Smooth muscle cell of bladder (primary cell): ENCODE data around the gene PCDHA7. TPM values are rescaled to one million over a fixed set of nuclear protein-coding genes. Genes with fewer than 3 reads are reported as not detected.

Experiments
- total RNA-seq: library from RNA; depleted of rRNA; stranded (reverse); fragments of >200 nt; gene quantifications from 2 replicates; pipeline ENCODE4 v1.2.3, GENCODE V29; 2014

Gene PCDHA7, protein sequence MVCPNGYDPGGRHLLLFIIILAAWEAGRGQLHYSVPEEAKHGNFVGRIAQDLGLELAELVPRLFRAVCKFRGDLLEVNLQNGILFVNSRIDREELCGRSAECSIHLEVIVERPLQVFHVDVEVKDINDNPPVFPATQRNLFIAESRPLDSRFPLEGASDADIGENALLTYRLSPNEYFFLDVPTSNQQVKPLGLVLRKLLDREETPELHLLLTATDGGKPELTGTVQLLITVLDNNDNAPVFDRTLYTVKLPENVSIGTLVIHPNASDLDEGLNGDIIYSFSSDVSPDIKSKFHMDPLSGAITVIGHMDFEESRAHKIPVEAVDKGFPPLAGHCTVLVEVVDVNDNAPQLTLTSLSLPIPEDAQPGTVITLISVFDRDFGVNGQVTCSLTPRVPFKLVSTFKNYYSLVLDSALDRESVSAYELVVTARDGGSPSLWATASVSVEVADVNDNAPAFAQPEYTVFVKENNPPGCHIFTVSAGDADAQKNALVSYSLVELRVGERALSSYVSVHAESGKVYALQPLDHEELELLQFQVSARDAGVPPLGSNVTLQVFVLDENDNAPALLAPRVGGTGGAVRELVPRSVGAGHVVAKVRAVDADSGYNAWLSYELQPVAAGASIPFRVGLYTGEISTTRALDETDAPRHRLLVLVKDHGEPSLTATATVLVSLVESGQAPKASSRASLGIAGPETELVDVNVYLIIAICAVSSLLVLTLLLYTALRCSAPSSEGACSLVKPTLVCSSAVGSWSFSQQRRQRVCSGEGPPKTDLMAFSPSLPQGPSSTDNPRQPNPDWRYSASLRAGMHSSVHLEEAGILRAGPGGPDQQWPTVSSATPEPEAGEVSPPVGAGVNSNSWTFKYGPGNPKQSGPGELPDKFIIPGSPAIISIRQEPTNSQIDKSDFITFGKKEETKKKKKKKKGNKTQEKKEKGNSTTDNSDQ
- total RNA-seq, result 0.57 and 0.83 TPM in 2 replicates

DNA sequence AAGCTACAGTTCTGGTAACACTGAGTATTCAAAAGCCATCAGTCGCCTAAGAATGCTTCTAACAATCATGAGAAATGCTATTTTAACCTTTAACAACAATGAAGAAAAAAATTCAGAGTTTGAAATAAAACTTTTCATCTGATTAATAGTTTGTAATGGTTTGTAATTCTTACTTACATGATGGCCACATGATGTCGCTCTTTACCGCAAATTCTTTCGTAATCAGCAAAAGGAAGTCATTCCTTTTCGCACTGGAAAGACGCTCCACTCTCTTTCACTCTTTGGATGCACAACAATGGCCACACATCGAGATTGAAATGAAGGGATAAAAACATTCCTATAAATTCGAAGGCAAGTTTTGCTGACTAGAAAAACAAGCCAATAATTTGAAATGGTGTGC lies at the start of gene PCDHA7:
TSS of gene PCDHA7 (plus strand) at position 277 of the 400 bp plus-strand sequence. CDS start at position 392, 115 bp downstream.

DNA sequence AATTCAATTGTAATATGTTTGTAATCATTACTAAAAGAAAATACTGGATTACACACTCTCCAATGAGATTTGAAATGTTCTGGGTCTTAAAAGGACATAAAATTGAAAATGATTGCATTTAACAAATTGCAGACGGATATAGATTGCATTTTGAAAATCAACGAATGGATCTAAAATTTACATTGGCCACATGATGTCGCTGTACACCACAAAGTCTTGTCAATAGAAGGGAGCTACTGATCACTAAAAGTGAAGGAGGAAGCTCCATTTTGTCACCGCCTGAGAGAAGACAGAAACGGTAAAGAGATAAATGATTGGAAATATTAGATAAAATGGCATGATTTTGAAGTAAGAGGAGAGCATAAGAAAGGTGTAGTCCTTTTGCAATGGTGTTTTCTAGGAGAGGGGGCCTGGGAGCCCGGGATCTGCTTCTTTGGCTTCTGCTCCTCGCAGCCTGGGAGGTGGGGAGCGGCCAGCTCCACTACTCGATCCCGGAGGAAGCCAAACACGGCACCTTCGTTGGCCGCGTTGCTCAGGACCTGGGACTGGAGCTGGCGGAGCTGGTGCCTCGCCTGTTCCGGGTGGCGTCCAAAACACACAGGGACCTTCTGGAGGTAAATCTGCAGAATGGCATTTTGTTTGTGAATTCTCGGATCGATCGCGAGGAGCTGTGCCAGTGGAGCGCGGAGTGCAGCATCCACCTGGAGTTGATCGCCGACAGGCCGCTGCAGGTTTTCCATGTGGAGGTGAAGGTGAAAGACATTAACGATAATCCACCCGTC lies 48.0 kb upstream of the PCDHA7 start, which contains the start of gene PCDHA1:
TSS of gene PCDHA1 (plus strand) at position 236 of the 782 bp plus-strand sequence.

DNA sequence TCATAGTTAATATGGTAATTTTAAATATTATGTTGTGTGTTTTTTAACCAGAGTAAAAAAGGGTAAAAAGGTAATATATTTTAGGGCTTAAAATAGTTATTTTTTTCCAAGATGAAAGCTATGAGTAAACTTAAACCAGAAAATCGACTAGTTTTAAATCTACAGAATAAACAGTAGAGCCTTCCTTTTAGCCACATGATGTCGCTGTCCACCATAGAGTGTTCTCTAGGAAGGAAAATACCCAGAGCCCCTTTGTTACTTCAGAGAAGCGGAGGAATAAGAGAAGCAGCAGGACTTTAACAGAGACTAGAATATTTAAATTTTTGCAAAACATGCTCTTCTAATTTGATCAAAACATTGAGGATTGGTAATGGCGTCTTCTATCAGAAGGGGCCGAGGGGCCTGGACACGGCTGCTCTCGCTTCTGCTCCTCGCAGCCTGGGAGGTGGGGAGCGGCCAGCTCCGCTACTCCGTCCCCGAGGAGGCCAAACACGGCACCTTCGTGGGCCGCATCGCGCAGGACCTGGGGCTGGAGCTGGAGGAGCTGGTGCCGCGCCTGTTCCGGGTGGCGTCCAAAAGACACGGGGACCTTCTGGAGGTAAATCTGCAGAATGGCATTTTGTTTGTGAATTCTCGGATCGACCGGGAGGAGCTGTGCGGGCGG lies 39.3 kb upstream of the PCDHA7 start, which contains the start of gene PCDHA2:
TSS of gene PCDHA2 (plus strand) at position 258 of the 664 bp plus-strand sequence.

DNA sequence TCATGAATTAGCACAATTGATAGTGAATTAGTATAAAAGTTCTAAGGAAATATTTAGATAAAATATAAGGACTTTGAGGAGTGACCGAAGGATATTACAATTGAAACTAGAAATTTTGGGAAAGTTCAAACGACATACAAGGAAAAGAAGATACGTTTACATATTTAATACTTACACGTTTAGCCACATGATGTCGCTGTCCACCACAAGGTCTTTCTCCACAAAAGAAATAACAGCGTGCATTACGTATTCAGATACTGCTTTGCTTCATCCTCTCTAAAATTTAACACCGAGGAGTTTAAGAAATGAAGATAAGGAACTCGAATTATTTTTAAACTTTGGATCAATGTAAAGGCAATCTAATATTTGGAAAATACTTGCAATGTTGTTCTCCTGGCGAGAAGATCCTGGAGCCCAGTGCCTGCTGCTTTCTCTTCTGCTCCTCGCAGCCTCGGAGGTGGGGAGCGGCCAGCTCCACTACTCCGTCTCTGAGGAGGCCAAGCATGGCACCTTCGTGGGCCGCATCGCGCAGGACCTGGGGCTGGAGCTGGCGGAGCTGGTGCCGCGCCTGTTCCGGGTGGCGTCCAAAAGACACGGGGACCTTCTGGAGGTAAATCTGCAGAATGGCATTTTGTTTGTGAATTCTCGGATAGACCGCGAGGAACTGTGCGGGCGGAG lies 33.1 kb upstream of the PCDHA7 start, which contains the start of gene PCDHA3:
TSS of gene PCDHA3 (plus strand) at position 242 of the 678 bp plus-strand sequence.

DNA sequence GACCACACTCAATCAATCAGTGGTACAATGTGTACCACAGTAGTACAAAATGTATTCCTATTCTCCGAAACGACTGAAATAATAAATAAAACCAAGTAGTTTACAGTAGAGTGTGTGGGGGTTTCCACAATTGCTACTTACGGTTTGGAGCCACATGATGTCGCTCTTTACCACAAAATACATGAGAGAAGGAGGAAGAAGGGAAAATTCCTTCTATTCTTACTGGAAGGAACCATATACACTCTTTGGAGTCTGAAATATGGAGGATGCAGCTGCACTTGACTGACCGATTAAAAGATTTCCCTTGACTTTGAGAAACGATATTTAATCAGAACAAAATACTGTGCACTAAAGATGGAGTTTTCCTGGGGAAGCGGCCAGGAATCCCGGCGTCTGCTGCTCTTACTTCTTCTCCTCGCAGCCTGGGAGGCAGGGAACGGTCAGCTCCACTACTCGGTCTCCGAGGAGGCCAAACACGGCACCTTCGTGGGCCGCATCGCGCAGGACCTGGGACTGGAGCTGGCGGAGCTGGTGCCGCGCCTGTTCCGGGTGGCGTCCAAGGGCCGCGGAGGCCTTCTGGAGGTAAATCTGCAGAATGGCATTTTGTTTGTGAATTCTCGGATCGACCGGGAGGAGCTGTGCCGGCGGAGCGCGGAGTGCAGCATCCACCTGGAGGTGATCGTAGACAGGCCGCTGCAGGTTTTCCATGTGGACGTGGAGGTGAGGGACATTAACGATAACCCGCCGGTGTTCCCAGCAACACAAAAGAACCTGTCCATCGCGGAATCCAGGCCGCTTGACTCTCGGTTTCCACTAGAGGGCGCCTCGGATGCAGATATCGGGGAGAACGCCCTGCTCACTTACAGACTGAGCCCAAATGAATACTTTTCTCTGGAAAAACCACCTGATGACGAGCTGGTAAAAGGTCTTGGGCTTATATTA lies 27.0 kb upstream of the PCDHA7 start, which contains the start of gene PCDHA4:
TSS of gene PCDHA4 (plus strand) at position 235 of the 942 bp plus-strand sequence.

DNA sequence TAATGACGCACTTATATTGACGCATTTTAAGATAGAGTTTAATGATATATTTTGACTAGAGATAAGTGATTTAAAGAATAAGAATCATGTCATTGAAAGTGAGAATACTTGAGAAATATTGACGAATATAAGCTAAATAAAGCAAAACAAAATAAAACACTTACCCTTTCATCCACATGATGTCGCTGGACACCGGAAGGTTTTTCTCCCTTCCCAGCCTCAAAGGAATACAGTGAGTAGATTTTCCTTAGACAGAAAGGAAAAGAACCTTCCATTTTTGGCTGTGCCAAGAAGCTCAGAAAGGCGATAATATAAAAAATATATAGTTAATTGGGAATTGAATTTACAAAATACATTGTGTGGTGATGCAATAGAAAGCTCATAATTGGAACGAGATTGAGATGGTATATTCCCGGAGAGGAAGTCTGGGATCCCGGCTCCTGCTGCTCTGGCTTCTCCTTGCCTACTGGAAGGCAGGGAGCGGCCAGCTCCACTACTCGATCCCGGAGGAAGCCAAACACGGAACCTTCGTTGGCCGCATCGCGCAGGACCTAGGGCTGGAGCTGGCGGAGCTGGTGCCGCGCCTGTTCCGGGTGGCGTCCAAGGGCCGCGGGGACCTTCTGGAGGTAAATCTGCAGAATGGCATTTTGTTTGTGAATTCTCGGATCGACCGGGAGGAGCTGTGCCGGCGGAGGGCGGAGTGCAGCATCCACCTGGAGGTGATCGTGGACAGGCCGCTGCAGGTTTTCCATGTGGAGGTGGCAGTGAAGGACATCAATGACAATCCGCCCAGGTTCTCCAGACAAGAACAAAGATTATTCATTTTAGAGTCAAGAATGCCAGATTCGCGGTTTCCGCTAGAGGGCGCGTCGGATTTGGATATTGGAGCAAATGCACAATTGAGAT lies 12.4 kb upstream of the PCDHA7 start, which contains the start of gene PCDHA5:
TSS of gene PCDHA5 (plus strand) at position 239 of the 906 bp plus-strand sequence.

DNA sequence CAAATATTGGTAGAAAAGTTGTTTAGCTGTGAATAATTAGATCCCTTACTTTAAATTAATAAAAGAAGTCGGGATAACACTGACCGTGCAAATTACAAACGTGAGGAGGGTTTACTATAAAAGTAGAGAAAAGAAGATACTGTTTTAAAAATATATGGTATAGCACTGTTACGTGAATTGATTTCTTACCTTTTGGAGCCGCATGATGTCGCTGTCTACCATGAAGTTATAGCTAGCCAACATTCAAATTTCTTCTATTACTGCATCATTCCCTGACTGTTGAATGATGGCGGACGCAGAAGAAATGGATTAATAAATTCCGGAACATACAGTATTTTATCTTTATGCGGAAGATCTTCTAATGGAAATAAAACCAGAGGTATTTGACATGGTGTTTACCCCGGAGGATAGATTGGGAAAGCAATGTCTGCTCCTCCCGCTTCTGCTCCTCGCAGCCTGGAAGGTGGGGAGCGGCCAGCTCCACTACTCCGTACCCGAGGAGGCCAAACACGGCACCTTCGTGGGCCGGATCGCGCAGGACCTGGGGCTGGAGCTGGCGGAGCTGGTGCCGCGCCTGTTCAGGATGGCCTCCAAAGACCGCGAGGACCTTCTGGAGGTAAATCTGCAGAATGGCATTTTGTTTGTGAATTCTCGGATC lies 6.2 kb upstream of the PCDHA7 start, which contains the start of gene PCDHA6:
TSS of gene PCDHA6 (plus strand) at position 257 of the 658 bp plus-strand sequence. CDS start at position 389, 132 bp downstream.

DNA sequence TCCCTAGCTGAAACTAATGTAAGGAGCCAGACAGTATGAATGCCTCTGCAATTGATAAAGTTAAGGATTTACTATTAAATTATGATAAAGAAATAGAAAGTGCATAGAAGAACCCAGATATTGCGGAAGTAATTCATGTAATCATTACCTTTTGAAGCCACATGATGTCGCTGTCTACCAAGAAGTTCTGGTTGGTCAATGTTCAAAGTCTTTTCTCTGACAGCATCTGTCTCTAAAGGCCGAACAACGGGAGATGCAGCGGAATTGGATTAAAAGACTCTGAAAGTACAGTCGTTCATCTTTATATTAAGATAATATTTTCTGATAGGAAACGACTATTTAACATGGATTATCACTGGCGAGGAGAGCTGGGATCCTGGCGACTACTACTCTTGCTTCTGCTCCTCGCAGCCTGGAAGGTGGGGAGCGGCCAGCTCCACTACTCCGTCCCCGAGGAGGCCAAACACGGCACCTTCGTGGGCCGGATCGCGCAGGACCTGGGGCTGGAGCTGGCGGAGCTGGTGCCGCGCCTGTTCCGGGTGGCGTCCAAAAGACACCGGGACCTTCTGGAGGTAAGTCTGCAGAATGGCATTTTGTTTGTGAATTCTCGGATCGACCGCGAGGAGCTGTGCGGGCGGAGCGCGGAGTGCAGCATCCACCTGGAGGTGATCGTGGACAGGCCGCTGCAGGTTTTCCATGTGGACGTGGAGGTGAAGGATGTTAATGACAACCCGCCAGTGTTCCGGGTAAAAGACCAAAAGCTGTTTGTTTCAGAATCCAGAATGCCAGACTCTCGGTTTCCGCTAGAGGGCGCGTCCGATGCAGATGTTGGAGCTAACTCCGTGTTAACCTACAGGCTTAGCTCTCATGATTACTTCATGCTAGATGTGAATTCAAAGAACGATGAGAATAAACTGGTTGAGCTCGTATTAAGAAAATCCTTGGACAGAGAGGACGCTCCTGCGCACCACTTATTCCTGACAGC lies 7.2 kb downstream of the PCDHA7 start, which contains the start of gene PCDHA8:
TSS of gene PCDHA8 (plus strand) at position 210 of the 985 bp plus-strand sequence. CDS start at position 345, 135 bp downstream.

DNA sequence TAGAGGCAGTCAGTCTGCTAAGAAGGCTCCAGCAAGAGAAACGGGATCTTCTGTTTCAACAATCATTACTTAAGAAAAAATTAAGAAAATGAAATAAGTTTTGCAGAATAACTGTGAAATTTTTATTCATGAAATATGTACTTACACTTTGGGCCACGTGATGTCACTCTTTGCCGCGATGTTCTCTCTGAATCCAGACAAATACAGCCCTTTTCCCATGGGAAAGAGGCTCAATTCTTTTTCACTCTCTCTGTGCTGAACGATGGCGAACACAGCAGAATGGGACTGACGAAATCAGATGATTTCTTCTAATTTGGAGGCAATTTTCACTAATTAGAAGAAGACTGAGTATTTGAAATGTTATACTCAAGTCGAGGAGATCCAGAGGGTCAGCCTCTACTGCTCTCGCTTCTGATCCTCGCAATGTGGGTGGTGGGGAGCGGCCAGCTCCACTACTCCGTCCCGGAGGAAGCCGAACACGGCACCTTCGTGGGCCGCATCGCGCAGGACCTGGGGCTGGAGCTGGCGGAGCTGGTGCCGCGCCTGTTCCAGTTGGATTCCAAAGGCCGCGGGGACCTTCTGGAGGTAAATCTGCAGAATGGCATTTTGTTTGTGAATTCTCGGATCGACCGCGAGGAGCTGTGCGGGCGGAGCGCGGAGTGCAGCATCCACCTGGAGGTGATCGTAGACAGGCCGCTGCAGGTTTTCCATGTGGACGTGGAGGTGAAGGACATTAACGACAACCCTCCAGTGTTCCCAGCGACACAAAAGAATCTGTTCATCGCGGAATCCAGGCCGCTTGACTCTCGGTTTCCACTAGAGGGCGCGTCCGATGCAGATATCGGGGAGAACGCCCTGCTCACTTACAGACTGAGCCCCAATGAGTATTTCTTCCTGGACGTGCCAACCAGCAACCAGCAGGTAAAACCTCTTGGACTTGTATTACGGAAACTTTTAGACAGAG lies 14.4 kb downstream of the PCDHA7 start, which contains the start of gene PCDHA9:
TSS of gene PCDHA9 (plus strand) at position 244 of the 964 bp plus-strand sequence. CDS start at position 358, 114 bp downstream.

DNA sequence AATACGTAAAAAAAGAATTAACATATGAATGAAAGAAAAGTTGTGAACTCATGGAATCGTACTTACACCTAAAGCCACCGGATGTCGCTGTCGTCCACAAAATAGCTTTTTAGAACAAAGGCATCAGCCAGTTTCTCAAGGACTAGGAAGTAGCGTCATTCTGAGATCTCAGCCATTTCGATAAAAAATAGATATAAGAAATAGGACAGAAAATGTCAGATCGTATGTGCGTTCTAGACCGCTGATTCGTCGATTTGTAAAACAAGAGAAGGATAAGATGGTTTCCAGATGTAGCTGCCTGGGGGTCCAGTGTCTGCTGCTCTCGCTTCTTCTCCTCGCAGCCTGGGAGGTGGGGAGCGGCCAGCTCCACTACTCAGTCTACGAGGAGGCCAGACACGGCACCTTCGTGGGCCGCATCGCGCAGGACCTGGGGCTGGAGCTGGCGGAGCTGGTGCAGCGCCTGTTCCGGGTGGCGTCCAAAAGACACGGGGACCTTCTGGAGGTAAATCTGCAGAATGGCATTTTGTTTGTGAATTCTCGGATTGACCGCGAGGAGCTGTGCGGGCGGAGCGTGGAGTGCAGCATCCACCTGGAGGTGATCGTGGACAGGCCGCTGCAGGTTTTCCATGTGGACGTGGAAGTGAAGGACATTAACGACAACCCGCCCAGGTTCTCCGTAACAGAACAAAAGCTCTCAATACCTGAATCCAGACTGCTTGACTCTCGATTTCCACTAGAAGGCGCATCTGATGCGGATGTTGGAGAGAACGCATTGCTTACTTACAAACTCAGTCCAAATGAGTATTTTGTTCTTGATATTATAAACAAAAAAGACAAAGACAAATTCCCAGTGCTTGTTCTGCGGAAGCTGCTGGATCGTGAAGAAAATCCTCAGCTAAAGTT lies 22.0 kb downstream of the PCDHA7 start, which contains the start of gene PCDHA10:
TSS of gene PCDHA10 (plus strand) at position 126 of the 903 bp plus-strand sequence. CDS start at position 278, 152 bp downstream.

DNA sequence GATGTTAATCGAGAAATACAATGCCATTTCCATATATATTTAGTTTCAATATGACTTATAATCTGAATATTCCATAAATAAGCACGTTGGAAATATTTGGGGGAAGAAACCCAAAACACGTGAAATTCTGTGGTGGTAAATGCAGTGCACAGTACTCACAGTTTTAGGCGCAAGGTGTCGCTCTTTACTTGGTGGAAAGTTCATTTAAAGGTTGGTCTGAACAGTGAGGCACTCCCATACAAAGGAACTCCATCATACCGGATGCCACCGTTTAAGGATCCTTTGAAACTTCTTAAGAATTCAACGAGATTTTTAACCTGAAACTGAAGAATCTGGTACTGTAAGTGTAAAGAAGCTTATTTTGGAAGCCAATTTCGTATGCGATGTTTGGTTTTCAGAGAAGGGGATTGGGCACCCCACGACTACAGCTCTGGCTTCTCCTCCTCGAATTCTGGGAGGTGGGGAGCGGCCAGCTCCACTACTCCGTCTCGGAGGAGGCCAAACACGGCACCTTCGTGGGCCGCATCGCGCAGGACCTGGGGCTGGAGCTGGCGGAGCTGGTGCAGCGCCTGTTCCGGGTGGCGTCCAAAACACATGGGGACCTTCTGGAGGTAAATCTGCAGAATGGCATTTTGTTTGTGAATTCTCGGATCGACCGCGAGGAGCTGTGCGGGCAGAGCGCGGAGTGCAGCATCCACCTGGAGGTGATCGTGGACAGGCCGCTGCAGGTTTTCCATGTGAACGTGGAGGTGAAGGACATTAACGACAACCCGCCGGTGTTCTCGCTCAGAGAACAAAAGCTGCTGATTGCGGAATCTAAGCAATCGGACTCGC lies 34.9 kb downstream of the PCDHA7 start, which contains the start of gene PCDHA11:
TSS of gene PCDHA11 (plus strand) at position 237 of the 834 bp plus-strand sequence. CDS start at position 384, 147 bp downstream.

